GM13977 (cell line): ENCODE results near the gene URGCP.

Experiments used
- DNase-seq: peaks from one replicate; pipeline ENCODE4 v3.0.0; 2012; ENCODE audit warnings: low spot score
- in situ Hi-C: fragments of 300-500 bp; cut with MboI; formaldehyde crosslinking; loops from one replicate; pipeline ENCODE4 v1.12.0; 2022; ENCODE audit warnings: low sequenced_read_pairs, low pct_unique_long_range_greater_than_20kb, mixed read lengths, inconsistent platforms; ENCODE audit not compliant: unreplicated experiment
- TF ChIP-seq, protein P1 (sequence below): IDR thresholded peaks from 2 replicates; pipeline ENCODE4 v1.5.1; 2012; ENCODE audit warnings: mild to moderate bottlenecking, control low read depth; ENCODE audit not compliant: insufficient read depth; ENCODE audit errors: extremely low read depth, missing control alignments

URGCP gene

DNA sequence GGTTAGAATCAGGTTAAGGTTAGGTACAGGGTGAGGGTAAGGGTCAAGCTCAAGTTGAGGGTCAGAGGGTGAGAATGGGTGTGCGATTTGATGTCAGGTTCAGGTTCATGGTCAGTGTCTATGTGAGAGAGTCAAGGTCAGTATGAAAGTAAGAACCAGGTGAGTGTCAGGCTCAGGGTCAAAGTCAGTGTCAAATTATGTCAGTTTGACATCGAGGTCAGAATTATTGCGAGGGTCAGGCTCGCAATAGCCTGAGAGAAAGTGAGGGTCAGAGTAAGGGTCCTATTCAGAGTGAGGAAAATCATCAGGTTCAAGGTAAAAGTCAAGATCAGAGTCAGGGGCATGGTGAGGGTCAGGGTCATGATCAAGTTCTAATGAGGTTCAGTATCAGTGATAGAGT, 50.1 kb downstream of the URGCP start:
- DNase-seq = no peak
- in situ Hi-C loops = no loop called here
- TF ChIP-seq, protein P1, sequence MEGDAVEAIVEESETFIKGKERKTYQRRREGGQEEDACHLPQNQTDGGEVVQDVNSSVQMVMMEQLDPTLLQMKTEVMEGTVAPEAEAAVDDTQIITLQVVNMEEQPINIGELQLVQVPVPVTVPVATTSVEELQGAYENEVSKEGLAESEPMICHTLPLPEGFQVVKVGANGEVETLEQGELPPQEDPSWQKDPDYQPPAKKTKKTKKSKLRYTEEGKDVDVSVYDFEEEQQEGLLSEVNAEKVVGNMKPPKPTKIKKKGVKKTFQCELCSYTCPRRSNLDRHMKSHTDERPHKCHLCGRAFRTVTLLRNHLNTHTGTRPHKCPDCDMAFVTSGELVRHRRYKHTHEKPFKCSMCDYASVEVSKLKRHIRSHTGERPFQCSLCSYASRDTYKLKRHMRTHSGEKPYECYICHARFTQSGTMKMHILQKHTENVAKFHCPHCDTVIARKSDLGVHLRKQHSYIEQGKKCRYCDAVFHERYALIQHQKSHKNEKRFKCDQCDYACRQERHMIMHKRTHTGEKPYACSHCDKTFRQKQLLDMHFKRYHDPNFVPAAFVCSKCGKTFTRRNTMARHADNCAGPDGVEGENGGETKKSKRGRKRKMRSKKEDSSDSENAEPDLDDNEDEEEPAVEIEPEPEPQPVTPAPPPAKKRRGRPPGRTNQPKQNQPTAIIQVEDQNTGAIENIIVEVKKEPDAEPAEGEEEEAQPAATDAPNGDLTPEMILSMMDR = no peak

DNA sequence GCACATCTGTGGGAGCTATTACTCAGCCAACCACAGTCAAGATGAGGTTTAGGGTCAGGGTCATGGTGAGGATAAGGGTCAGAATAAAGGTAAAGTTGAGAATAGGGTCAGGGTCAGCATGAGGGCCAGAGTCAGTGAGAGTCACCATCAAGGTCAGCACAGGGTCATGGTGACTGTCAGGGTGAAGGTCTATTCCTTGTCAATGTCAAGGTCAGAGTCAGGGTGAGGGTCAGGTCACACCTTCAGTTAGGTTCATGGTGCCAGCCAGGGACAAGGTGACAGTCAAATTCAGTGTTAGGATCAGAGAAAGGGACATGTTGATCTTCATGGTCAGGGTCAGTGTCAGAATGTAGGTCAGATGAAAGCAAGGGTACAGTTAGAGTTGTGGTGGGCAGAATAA, 51.2 kb downstream of the URGCP start:
- in situ Hi-C loops = no loop called here
- TF ChIP-seq, protein P1 = no peak
- DNase-seq = no peak

DNA sequence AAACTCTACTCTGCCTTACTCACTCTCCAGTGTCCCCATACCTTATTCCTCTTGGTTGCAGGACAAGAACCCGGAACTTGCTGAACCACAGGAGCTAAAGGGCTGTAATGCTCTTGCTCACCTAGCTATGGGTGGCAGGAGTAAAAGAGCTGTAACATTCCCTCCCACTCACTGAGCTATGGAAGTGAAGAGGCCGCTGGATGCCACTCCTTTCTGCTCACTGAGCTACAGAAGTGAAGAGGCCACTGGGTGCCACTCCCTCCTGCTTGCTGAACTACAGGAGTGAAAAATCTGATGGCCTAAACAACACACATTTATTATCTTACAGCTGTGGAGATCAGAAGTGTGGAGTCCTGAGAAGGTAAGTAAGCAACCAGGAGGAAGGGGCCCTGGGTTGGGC, 54.6 kb downstream of the URGCP start:
- no peak for DNase-seq
- TF ChIP-seq, protein P1 = no peak
- in situ Hi-C loops = no loop called here

DNA sequence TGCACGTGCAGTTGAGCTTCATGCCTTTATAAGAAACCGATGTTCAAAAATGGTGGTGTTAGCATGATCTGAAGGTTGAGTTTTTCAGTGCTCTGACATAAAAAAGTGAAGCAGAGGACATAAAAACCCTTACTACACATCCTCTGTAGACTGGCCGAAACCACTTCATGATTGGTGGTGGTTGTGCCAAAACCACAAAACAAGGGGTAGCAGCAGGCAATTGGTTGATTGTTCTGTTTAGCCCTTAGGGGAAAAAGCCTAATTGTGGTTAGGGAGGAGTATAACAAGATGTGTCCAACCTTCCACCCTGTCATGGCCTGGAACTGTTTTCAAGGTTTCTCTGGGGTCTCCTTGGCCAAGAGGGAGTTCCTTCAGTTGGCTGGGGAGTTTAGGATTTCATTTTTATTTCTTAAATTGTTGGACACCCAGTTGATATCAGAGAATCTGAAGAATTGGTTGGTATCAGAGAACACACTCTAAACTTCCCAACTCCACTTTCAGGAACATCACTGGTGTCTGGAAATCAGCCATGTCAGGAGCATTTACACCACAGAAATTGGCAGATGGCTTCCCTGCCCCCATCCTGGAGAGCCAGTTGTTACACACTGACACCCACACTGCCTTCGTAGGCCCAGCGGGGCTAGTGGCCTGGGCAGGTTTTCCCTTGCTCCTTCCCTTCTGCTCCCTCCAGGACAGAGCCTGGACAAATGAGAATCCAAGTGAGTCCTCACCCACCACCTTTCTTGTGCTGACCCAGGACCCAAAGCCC, 55.9 kb downstream of the URGCP start:
- in situ Hi-C loops = no loop called here
- TF ChIP-seq, protein P1 = no peak
- no peak for DNase-seq

DNA sequence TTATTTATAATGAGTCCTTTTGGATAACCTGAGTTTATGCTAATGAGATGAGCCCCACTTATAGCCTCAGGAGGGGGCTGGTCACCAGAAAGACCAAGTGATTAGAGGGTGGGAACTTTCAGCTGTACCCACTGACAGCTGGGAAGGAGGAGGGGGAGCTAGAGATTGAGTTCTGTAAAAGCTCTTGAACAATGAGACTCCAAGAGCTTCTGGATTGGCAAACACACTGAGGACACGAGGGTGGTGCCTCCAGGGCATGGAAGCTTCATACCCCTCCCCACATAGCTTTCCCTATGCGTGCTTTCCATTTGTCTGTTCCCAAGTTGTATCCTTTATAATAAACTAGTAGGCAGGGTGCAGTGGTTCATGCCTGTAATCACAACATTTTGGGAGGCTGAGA, 57.3 kb downstream of the URGCP start:
- no peak for DNase-seq
- TF ChIP-seq, protein P1 = no peak
- in situ Hi-C loops = loop anchor here (25.0 kb wide), 2 partner anchors 387 to 912 kb away; partner anchors contain the start of genes MRPL32 and PSMA2

DNA sequence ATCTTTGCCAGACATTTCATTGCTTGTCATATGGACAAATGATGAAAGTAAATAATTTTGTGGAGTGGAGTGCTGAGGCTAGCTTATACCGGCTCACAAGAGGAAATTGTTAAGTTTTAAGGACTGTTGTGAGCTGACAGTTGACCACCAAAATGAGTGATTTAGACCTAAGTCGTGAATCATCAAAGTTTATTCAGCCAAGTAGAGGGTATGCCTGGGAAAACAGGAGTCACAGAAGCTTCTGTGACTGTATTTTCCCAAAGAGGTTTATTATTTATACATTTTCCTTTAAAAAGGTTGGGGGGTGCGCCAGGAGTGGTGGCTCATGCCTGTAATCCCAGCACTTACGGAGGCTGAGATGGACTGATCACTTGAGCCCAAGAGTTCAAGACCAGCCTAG, 58.9 kb downstream of the URGCP start:
- no peak for DNase-seq
- TF ChIP-seq, protein P1 = no peak
- in situ Hi-C loops = loop anchor here (25.0 kb wide), 2 partner anchors 385 to 910 kb away; partner anchors contain the start of genes MRPL32 and PSMA2

DNA sequence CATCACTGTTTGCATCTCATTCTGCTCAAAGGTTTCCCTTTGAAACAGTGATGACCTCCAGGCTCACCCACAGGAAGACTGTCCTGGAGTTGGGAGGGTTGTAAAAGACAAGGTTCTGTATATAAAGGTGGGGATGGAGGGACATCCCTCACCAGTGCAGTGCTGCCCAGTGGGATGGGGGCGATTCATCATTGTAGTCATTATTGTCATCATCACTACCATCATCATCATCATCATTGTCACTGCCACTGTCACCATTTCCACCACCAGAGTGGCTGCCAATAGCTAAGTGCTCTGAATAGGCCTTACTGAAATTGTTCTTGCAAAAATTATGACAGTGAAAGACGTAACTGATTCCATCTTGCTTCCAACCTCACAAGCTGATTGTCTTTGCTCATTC, 61.7 kb downstream of the URGCP start:
- no peak for DNase-seq
- in situ Hi-C loops = loop anchor here (5.0 to 25.0 kb wide), 3 partner anchors 262 to 907 kb away; partner anchors contain the start of genes MRPL32, PSMA2 and STK17A
- TF ChIP-seq, protein P1 = no peak
